PC-9 (cell line): ENCODE data around the gene TBC1D22A. TPM values are rescaled to one million over a fixed set of nuclear protein-coding genes. Genes with fewer than 3 reads are reported as not detected.

Experiments used
- BruUV-seq: library from RNA; stranded (reverse); fragments of 400-500 nt; replicated peaks from 2 replicates; lab custom pipeline; 2021; lab: Mats Ljungman, UMichigan
- CTCF ChIA-PET: fragments of 300-600 bp; sonication (Branson Sonifier 250); formaldehyde crosslinking; loops from one replicate; lab custom pipeline; 2022; ENCODE audit warnings: antibody characterized with exemption; lab: Charles Lee
- POLR2A ChIA-PET: fragments of 300-600 bp; sonication (Branson Sonifier 250); formaldehyde crosslinking; loops from one replicate; lab custom pipeline; 2022; ENCODE audit warnings: antibody characterized with exemption; ENCODE audit not compliant: unreplicated experiment; lab: Charles Lee
- DNase-seq, 2 experiments: peaks; one replicate each; pipeline versions ENCODE4 v3.0.0 to v3.0.0-alpha.2; 2015 to 2022; ENCODE audit warnings: mixed read lengths in 1 of 2
- H2AFZ ChIP-seq: fragments of 200-600 bp; sonication (generic); 2 replicates; pipeline ENCODE4 v1.8.1; 2017; ENCODE audit warnings: antibody characterized with exemption
- H3F3A ChIP-seq: fragments of 200-600 bp; sonication (generic); 2 replicates; pipeline ENCODE4 v1.8.1; 2017; ENCODE audit warnings: antibody characterized with exemption, mild to moderate bottlenecking, low read depth; ENCODE audit not compliant: insufficient read depth
- H3K27ac ChIP-seq: fragments of 200-600 bp; sonication (generic); 2 replicates; pipeline ENCODE4 v1.6.1; 2016; ENCODE audit warnings: mixed run types
- H3K27me3 ChIP-seq: fragments of 200-600 bp; sonication (generic); 2 replicates; pipeline ENCODE4 v1.6.1; 2016; ENCODE audit warnings: low read depth, mixed run types; ENCODE audit not compliant: insufficient read depth
- H3K36me3 ChIP-seq: fragments of 200-600 bp; sonication (generic); 2 replicates; pipeline ENCODE4 v1.6.1; 2016; ENCODE audit warnings: low read depth, mixed run types
- H3K4me1 ChIP-seq: fragments of 200-600 bp; sonication (generic); replicated peaks from 2 replicates; pipeline ENCODE4 v1.6.1; 2016; ENCODE audit warnings: mixed run types; ENCODE audit not compliant: insufficient read depth
- H3K4me2 ChIP-seq: fragments of 200-600 bp; sonication (generic); 2 replicates; pipeline ENCODE4 v1.6.1; 2017; ENCODE audit warnings: mixed run types
- H3K4me3 ChIP-seq: fragments of 200-600 bp; sonication (generic); 2 replicates; pipeline ENCODE4 v1.6.1; 2016; ENCODE audit warnings: mixed run types
- H3K79me2 ChIP-seq: fragments of 200-600 bp; sonication (generic); 2 replicates; pipeline ENCODE4 v1.6.1; 2017; ENCODE audit warnings: low read depth, mixed run types
- H3K9me2 ChIP-seq: fragments of 200-600 bp; sonication (generic); 2 replicates; pipeline ENCODE4 v1.8.1; 2017; ENCODE audit warnings: mild to moderate bottlenecking; ENCODE audit not compliant: insufficient read depth
- H3K9me3 ChIP-seq: fragments of 200-600 bp; sonication (generic); 2 replicates; pipeline ENCODE4 v1.8.1; 2016; ENCODE audit warnings: low read depth; ENCODE audit not compliant: insufficient read depth
- H4K20me1 ChIP-seq: fragments of 200-600 bp; sonication (generic); 2 replicates; pipeline ENCODE4 v1.8.1; 2017; ENCODE audit not compliant: insufficient read depth
- CTCF ChIP-seq: fragments of 200-600 bp; sonication (generic); conservative IDR thresholded peaks from 2 replicates; pipeline ENCODE4 v1.6.1; 2017; ENCODE audit warnings: mixed run types, antibody characterized with exemption, mild to moderate bottlenecking, moderate library complexity
- EZH2 ChIP-seq: fragments of 200-600 bp; sonication (generic); IDR thresholded peaks from 2 replicates; pipeline ENCODE4 v1.8.0; 2017; ENCODE audit warnings: antibody characterized with exemption, low read depth
- intact Hi-C: fragments of 100-400 bp; cut with micrococcal nuclease; formaldehyde crosslinking; loops from one replicate; pipeline ENCODE4 v1.10.0; 2022; ENCODE audit not compliant: unreplicated experiment
- total RNA-seq: library from RNA; stranded (reverse); gene quantifications from 2 replicates; pipeline ENCODE4 v1.2.3, GENCODE V29; 2021

Gene TBC1D22A
- total RNA-seq, 1 experiment from 2014 or later = 40.3 TPM

- intact Hi-C loops = no loop called here
- no peak overlapping the region for H3K4me2 ChIP-seq
- H3K36me3 ChIP-seq = no peaks in the 10 kb centered on the region
- no peaks in the 10 kb centered on the region for H4K20me1 ChIP-seq
- DNase-seq = no peak
- no TSS peak for BruUV-seq
- TF ChIP-seq EZH2 (no peak), CTCF (no peak)
- H3K4me1 ChIP-seq = no peaks in the 10 kb centered on the region
- no peaks in the 10 kb centered on the region for H3K9me2 ChIP-seq
- ChIA-PET POLR2A (no interaction called here), CTCF (no interaction called here)
- H3K4me3 ChIP-seq = no peak overlapping the region
- H3K27me3 ChIP-seq = peaks cover 50% of the 10 kb centered on the region
- no peaks in the 10 kb centered on the region for H3F3A ChIP-seq
- no peaks in the 10 kb centered on the region for H3K79me2 ChIP-seq
- H2AFZ ChIP-seq = no peak overlapping the region
- H3K9me3 ChIP-seq = no peaks in the 10 kb centered on the region
- no peak overlapping the region for H3K27ac ChIP-seq
Observed at GRCh38 chr22:47210112-47210657, 447.7 kb downstream of the TBC1D22A start.

DNA sequence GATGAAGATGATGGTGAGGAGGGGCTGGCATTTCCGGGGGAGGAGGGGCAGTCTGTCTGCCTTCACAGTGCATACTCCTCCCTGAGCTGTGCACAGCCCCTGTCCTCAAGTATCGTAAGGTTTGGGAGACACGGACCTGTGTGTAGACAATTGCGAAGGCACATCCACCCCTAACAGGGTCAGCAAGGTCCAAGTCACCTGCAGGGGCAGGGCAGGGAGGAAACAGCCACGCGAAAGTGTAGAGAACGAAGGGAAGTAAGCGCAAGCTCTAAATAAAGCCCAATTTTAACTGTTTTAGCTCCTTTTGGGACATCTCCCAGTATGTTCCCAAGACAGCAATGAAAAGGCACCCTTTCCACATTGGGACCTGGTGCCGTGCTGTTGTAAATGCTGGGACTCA lies 448.2 kb downstream of the TBC1D22A start:
- no peak for DNase-seq
- Histone ChIP-seq H3F3A (no peaks in the 10 kb centered on the region), H3K9me3 (no peaks in the 10 kb centered on the region), H3K79me2 (no peaks in the 10 kb centered on the region), H3K9me2 (no peaks in the 10 kb centered on the region), H3K27me3 (peaks cover 50% of the 10 kb centered on the region), H3K4me3 (no peak overlapping the region), H3K4me1 (no peaks in the 10 kb centered on the region), H3K36me3 (no peaks in the 10 kb centered on the region), H2AFZ (no peak overlapping the region), H3K4me2 (no peak overlapping the region), H3K27ac (no peak overlapping the region), H4K20me1 (no peaks in the 10 kb centered on the region)
- intact Hi-C loops = no loop called here
- no TSS peak for BruUV-seq
- no peak for TF ChIP-seq EZH2
- no peak for TF ChIP-seq CTCF
- ChIA-PET POLR2A (no interaction called here), CTCF (no interaction called here)

DNA sequence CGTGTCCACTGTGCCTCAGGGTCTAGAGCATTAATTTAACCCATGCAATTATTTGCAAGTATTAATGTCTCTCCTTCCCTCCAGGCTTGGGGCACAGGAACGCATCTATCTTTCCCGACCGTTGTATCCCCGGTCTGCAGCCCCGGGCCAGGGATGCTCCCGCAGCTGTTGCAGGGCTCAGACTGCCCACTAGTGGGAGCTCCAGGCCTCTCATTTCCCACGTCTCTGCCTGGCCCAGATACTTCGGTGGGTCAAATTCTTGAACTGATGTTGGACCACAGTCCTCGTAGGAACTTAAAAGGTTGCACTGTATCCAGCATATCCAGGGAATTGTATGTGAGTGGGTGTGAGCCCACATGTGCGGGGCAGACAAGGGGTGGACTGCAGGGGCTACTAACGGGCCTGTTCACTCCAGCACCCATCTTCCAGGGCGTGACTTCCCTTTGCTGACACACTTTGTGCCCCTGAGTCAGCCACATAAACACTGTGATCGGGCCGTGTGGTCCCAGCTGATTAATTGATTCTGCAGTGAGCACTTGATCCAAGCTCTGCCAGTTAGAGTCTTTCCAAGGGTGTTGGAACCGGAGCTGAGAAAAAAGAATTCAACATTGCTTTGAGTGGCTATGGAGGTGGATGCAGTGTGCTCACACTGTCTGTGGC lies 451.3 kb downstream of the TBC1D22A start:
- H3K4me1 ChIP-seq = no peaks in the 10 kb centered on the region
- H4K20me1 ChIP-seq = no peaks in the 10 kb centered on the region
- no peaks in the 10 kb centered on the region for H3K36me3 ChIP-seq
- POLR2A ChIA-PET = interaction anchor here (0.6 kb wide), 1 partner anchor 189 kb away, joined by 11 read pairs; no protein-coding TSS in a partner anchor
- H3K27ac ChIP-seq = no peak overlapping the region
- H3K27me3 ChIP-seq = peaks cover 46% of the 10 kb centered on the region
- no peak overlapping the region for H3K4me3 ChIP-seq
- no peaks in the 10 kb centered on the region for H3K79me2 ChIP-seq
- H3K9me2 ChIP-seq = no peaks in the 10 kb centered on the region
- intact Hi-C loops = no loop called here
- DNase-seq = peak in 1 of 2 experiments; percentile 31
- no TSS peak for BruUV-seq
- no peaks in the 10 kb centered on the region for H3F3A ChIP-seq
- CTCF ChIA-PET = no interaction called here
- no peak overlapping the region for H2AFZ ChIP-seq
- H3K9me3 ChIP-seq = no peaks in the 10 kb centered on the region
- no peak overlapping the region for H3K4me2 ChIP-seq
- TF ChIP-seq CTCF = peak; percentile 85
- TF ChIP-seq EZH2 = no peak
